K562 (cell line): ENCODE data around the gene RABGAP1L.

ENCODE experiments used
- ASH1L ChIP-seq: fragments of 450-650 bp; IDR thresholded peaks from 2 replicates; pipeline ENCODE4 v1.6.1; 2018; ENCODE audit warnings: borderline replicate concordance, mild to moderate bottlenecking, low read depth; ENCODE audit not compliant: partially characterized antibody
- CBX5 ChIP-seq: IDR thresholded peaks from 2 replicates; pipeline ENCODE4 v1.6.1; 2014; ENCODE audit warnings: low read depth, borderline replicate concordance
- CEBPB ChIP-seq: fragments of 450-650 bp; IDR thresholded peaks from 2 replicates; pipeline ENCODE4 v1.6.1; 2016; ENCODE audit warnings: missing genetic modification characterization, missing compliant biosample characterization
- EP300 ChIP-seq: IDR thresholded peaks from 2 replicates; pipeline ENCODE4 v1.6.1; 2012; ENCODE audit warnings: low read length, improper control_type of control experiment
- EZH2 ChIP-seq: IDR thresholded peaks from 2 replicates; pipeline ENCODE4 v1.6.1; 2012; ENCODE audit warnings: low read depth, mild to moderate bottlenecking, inconsistent platforms, low read length, borderline replicate concordance
- FOS ChIP-seq: IDR thresholded peaks from 3 replicates; pipeline ENCODE4 v1.6.1; 2011; ENCODE audit not compliant: insufficient read length; ENCODE audit errors: extremely low read depth
- PTBP1 ChIP-seq: fragments of 200-400 bp; formaldehyde crosslinking; IDR thresholded peaks from 2 replicates; pipeline ENCODE4 v1.6.1; 2017; ENCODE audit warnings: low read depth, low read length
- ZZZ3 ChIP-seq: fragments of 450-650 bp; IDR thresholded peaks from 2 replicates; pipeline ENCODE4 v1.6.1; 2016; ENCODE audit warnings: antibody characterized with exemption, mild to moderate bottlenecking, moderate library complexity
- TF ChIP-seq, protein P1 (sequence below): fragments of 250-450 bp; sonication (Bioruptor Pico); IDR thresholded peaks from 2 replicates; pipeline ENCODE4 v1.8.0; 2021; ENCODE audit warnings: moderate library complexity, mild to moderate bottlenecking, inconsistent platforms
- TF ChIP-seq, protein P2 (sequence below), 3 experiments: IDR thresholded peaks in 2 of 3; conservative IDR thresholded peaks in 1 of 3; 2 replicates each; pipeline ENCODE4 v1.5.1; 2011 to 2012; ENCODE audit warnings: low read length in 3 of 3, mild to moderate bottlenecking in 3 of 3, control low read depth in 2 of 3, improper control_type of control experiment in 1 of 3, inconsistent platforms in 1 of 3, low read depth in 1 of 3, mixed read lengths in 1 of 3, moderate library complexity in 1 of 3; ENCODE audit not compliant: insufficient read depth in 2 of 3

DNA sequence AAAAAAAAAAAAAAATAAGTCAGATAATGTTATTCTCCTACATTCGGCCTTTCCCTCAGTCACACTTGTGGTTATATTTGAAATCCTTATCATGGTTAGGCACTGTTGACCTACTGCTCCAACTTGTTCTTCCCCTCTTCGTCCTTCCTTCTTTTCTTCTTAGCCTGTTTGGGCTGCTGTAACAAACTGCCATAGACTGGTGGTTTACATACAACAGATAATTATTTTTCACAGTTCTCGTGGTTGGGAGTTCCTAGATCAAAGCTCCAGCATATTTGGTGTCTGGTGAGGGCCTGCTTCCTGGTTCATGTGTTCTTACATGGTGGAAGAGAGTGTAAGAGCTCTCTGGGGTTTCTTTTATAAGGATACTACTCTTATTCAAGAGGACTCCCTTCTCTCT lies 73.4 kb downstream of the RABGAP1L start:
- TF ChIP-seq, protein P1, sequence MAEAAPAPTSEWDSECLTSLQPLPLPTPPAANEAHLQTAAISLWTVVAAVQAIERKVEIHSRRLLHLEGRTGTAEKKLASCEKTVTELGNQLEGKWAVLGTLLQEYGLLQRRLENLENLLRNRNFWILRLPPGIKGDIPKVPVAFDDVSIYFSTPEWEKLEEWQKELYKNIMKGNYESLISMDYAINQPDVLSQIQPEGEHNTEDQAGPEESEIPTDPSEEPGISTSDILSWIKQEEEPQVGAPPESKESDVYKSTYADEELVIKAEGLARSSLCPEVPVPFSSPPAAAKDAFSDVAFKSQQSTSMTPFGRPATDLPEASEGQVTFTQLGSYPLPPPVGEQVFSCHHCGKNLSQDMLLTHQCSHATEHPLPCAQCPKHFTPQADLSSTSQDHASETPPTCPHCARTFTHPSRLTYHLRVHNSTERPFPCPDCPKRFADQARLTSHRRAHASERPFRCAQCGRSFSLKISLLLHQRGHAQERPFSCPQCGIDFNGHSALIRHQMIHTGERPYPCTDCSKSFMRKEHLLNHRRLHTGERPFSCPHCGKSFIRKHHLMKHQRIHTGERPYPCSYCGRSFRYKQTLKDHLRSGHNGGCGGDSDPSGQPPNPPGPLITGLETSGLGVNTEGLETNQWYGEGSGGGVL (CRISPR knock-in tag): no peak
- TF ChIP-seq, protein P2, sequence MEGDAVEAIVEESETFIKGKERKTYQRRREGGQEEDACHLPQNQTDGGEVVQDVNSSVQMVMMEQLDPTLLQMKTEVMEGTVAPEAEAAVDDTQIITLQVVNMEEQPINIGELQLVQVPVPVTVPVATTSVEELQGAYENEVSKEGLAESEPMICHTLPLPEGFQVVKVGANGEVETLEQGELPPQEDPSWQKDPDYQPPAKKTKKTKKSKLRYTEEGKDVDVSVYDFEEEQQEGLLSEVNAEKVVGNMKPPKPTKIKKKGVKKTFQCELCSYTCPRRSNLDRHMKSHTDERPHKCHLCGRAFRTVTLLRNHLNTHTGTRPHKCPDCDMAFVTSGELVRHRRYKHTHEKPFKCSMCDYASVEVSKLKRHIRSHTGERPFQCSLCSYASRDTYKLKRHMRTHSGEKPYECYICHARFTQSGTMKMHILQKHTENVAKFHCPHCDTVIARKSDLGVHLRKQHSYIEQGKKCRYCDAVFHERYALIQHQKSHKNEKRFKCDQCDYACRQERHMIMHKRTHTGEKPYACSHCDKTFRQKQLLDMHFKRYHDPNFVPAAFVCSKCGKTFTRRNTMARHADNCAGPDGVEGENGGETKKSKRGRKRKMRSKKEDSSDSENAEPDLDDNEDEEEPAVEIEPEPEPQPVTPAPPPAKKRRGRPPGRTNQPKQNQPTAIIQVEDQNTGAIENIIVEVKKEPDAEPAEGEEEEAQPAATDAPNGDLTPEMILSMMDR (IDR thresholded peaks at IDR 0.05 in 2 of 3, conservative IDR thresholded peaks at IDR 0.05 in 1 of 3; ENCODE audit: insufficient read depth in 2 of 3, low read depth in 1 of 3, low read length in 3 of 3): no peak
- TF ChIP-seq PTBP1: no peak
- no peak for TF ChIP-seq EP300
- TF ChIP-seq CEBPB (tag): no peak
- TF ChIP-seq ASH1L: no peak
- TF ChIP-seq CBX5: no peak
- no peak for TF ChIP-seq FOS
- TF ChIP-seq ZZZ3: no peak
- TF ChIP-seq EZH2: no peak
